HL-60/S4 (cell line): Measurements from ENCODE around the gene NSUN6.
"Not testable (repeated sequence)": the region's sequence is repeated elsewhere in the genome, so short reads cannot be mapped to it uniquely, and the experiment has no call there.

Source experiments
- in situ Hi-C: fragments of 300-500 bp; cut with MboI; formaldehyde crosslinking; loops from 2 replicates; pipeline ENCODE4 v1.14.3; 2022; ENCODE audit warnings: low sequenced_read_pairs

Gene NSUN6

GRCh38 chr10:18611168-18611567 lies 40.2 kb downstream of the NSUN6 start:
- in situ Hi-C loops, result no loop called here

GRCh38 chr10:18610517-18610916 lies 40.9 kb downstream of the NSUN6 start:
- in situ Hi-C loops, result no loop called here

GRCh38 chr10:18608596-18608995 lies 42.8 kb downstream of the NSUN6 start:
- in situ Hi-C loops, result no loop called here

- in situ Hi-C loops, result no loop called here
Measured at GRCh38 chr10:18607503-18608378, 43.6 kb downstream of the NSUN6 start.

- in situ Hi-C loops, result no loop called here
Measured at GRCh38 chr10:18606051-18606695, 45.2 kb downstream of the NSUN6 start.

- in situ Hi-C loops, result no loop called here
Measured at GRCh38 chr10:18601321-18601720, 50.1 kb downstream of the NSUN6 start.

GRCh38 chr10:18599392-18599791 lies 52.0 kb downstream of the NSUN6 start:
- in situ Hi-C loops, result no loop called here

- in situ Hi-C loops, result no loop called here
Measured at GRCh38 chr10:18594574-18595156, 56.7 kb downstream of the NSUN6 start.

GRCh38 chr10:18591141-18591540 lies 60.2 kb downstream of the NSUN6 start:
- in situ Hi-C loops, result not testable (repeated sequence)

- in situ Hi-C loops, result not testable (repeated sequence)
Measured at GRCh38 chr10:18586637-18587036, 64.8 kb downstream of the NSUN6 start.

- in situ Hi-C loops, result no loop called here
Measured at GRCh38 chr10:18583575-18584270, 67.7 kb downstream of the NSUN6 start.

- in situ Hi-C loops, result no loop called here
Measured at GRCh38 chr10:18582803-18583202, 68.6 kb downstream of the NSUN6 start.

GRCh38 chr10:18577823-18578685 lies 73.3 kb downstream of the NSUN6 start:
- in situ Hi-C loops, result no loop called here

- in situ Hi-C loops, result no loop called here
Measured at GRCh38 chr10:18576586-18576985, 74.8 kb downstream of the NSUN6 start.

GRCh38 chr10:18572959-18573561 lies 78.3 kb downstream of the NSUN6 start:
- in situ Hi-C loops, result no loop called here

GRCh38 chr10:18571780-18572179 lies 79.6 kb downstream of the NSUN6 start:
- in situ Hi-C loops, result no loop called here

GRCh38 chr10:18571076-18571475 lies 80.3 kb downstream of the NSUN6 start:
- in situ Hi-C loops, result no loop called here

GRCh38 chr10:18570386-18570785 lies 81.0 kb downstream of the NSUN6 start:
- in situ Hi-C loops, result not testable (repeated sequence)

- in situ Hi-C loops, result no loop called here
Measured at GRCh38 chr10:18567343-18567856, 84.0 kb downstream of the NSUN6 start.

GRCh38 chr10:18566177-18566576 lies 85.2 kb downstream of the NSUN6 start:
- in situ Hi-C loops, result no loop called here
